ENCODE results near the gene KCTD3. TPM values are rescaled to one million over a fixed set of nuclear protein-coding genes. Genes with fewer than 3 reads are reported as not detected.

KCTD3 gene
- total RNA-seq, 1 experiment from 2014 or later, result 90.3 TPM

DNA sequence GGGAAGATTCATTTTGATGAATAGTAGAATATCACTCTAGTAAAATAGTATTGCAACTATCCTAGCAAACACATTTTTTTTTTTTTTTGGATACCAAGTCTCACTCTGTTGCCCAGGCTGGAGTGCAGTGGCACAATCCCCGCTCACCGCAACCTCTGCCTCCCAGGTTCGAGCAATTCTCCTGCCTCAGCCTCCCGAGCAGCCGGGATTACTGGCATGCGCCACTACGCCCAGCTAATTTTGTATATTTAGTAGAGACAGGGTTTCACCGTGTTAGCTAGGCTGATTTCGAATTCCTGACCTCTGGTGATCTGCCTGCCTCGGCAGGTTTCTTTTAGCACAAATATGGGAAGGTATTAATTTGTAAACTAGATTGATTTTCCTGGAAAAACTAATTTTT, 33.8 kb downstream of the KCTD3 start:
- TF ChIP-seq, protein P1, sequence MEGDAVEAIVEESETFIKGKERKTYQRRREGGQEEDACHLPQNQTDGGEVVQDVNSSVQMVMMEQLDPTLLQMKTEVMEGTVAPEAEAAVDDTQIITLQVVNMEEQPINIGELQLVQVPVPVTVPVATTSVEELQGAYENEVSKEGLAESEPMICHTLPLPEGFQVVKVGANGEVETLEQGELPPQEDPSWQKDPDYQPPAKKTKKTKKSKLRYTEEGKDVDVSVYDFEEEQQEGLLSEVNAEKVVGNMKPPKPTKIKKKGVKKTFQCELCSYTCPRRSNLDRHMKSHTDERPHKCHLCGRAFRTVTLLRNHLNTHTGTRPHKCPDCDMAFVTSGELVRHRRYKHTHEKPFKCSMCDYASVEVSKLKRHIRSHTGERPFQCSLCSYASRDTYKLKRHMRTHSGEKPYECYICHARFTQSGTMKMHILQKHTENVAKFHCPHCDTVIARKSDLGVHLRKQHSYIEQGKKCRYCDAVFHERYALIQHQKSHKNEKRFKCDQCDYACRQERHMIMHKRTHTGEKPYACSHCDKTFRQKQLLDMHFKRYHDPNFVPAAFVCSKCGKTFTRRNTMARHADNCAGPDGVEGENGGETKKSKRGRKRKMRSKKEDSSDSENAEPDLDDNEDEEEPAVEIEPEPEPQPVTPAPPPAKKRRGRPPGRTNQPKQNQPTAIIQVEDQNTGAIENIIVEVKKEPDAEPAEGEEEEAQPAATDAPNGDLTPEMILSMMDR (IDR thresholded peaks at IDR 0.05; ENCODE audit: unreplicated experiment), result no peak
- intact Hi-C loops (cut with micrococcal nuclease), result no loop called here
- no peak for DNase-seq (ENCODE audit: unreplicated experiment)
- CTCF ChIA-PET, result interaction anchor here (0.5 to 1.8 kb wide), 7 partner anchors 9 to 1926 kb away, joined by 3 to 6 read pairs (median 4); no protein-coding TSS in a partner anchor
- no peaks in the 10 kb centered on the region for H3K9me3 Mint-ChIP-seq (ENCODE audit: unreplicated experiment)
- H3K36me3 Mint-ChIP-seq (ENCODE audit: insufficient read depth, unreplicated experiment), result peaks cover 75% of the 10 kb centered on the region
- POLR2A ChIA-PET, result interaction anchor here (0.6 to 1.3 kb wide), 4 partner anchors 10 to 997 kb away, joined by 3 to 8 read pairs (median 7); no protein-coding TSS in a partner anchor
- H3K27me3 Mint-ChIP-seq (ENCODE audit: insufficient read depth, unreplicated experiment), result no peaks in the 10 kb centered on the region
- H3K27ac Mint-ChIP-seq (ENCODE audit: low read depth, unreplicated experiment), result no peak overlapping the region
- BruUV-seq (replicated peaks), result no TSS peak
- H3K4me3 Mint-ChIP-seq (ENCODE audit: unreplicated experiment), result no peak overlapping the region
- H3K4me1 Mint-ChIP-seq (ENCODE audit: insufficient read depth, unreplicated experiment), result peaks cover 21% of the 10 kb centered on the region

DNA sequence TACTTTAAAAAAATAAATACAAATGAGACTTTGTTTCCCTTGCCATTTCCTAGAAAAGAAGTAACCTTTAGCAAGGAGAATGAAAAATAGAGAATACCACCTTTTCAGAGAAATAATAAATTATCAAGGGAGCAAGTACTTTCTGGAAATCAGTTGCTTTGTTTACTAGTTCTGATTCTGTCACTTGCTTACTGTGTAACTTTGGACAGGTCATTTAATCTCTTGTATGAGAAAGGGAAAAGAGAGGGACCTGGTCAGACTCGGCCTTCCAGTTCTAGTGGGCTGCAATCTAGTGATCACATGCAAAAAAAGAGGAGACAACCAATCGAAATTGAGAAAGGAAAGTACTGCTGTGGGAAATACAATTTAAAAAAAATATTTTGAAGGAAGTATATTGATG, 34.2 kb downstream of the KCTD3 start:
- TF ChIP-seq, protein P1 (IDR thresholded peaks at IDR 0.05; ENCODE audit: unreplicated experiment), result no peak
- H3K27me3 Mint-ChIP-seq (ENCODE audit: insufficient read depth, unreplicated experiment), result no peaks in the 10 kb centered on the region

DNA sequence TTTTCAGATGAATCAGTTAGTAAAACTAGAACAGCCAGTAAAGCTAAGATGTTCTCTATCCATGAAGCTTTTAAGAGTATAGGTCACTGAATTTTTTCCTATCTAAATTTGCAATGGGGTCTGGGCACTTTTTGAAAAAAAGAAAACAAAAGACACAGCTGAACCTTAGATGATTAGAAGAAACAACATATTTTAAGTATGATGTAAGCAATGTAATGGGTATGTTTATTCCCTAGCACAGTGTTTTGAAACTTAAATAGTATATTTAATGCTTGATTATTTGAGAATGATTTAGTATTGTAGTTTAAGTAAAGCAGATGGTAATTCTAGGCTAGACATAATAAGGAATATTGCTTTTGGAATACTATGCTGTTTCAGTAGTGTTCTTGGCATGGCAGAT, 36.2 kb downstream of the KCTD3 start:
- intact Hi-C loops (cut with micrococcal nuclease), result no loop called here
- H3K27me3 Mint-ChIP-seq (ENCODE audit: insufficient read depth, unreplicated experiment), result no peaks in the 10 kb centered on the region
- peaks cover 61% of the 10 kb centered on the region for H3K36me3 Mint-ChIP-seq (ENCODE audit: insufficient read depth, unreplicated experiment)
- H3K4me3 Mint-ChIP-seq (ENCODE audit: unreplicated experiment), result no peak overlapping the region
- ChIA-PET CTCF (interaction anchor here (0.6 to 5.9 kb wide), 11 partner anchors 10 to 968 kb away, joined by 3 to 52 read pairs (median 4); no protein-coding TSS in a partner anchor), POLR2A (interaction anchor here (1.2 to 4.3 kb wide), 2 partner anchors 8 to 35 kb away, joined by 9 to 49 read pairs; partner anchors contain the start of gene KCTD3)
- TF ChIP-seq, protein P1 (IDR thresholded peaks at IDR 0.05; ENCODE audit: unreplicated experiment), result no peak
- H3K4me1 Mint-ChIP-seq (ENCODE audit: insufficient read depth, unreplicated experiment), result peaks cover 21% of the 10 kb centered on the region
- H3K27ac Mint-ChIP-seq (ENCODE audit: low read depth, unreplicated experiment), result peak overlapping the region; percentile 47
- no peak for DNase-seq (ENCODE audit: unreplicated experiment)
- no TSS peak for BruUV-seq (replicated peaks)
- no peaks in the 10 kb centered on the region for H3K9me3 Mint-ChIP-seq (ENCODE audit: unreplicated experiment)

More for the DNA sequence above, 34.2 kb downstream of the KCTD3 start:
- BruUV-seq (replicated peaks), result no TSS peak
- H3K4me3 Mint-ChIP-seq (ENCODE audit: unreplicated experiment), result no peak overlapping the region
- peaks cover 70% of the 10 kb centered on the region for H3K36me3 Mint-ChIP-seq (ENCODE audit: insufficient read depth, unreplicated experiment)
- intact Hi-C loops (cut with micrococcal nuclease), result no loop called here
- ChIA-PET POLR2A (interaction anchor here (1.3 kb wide), 1 partner anchor 10 kb away, joined by 7 read pairs; no protein-coding TSS in a partner anchor), CTCF (interaction anchor here (0.5 to 1.8 kb wide), 4 partner anchors 9 to 1926 kb away, joined by 3 to 4 read pairs (median 4); no protein-coding TSS in a partner anchor)
- DNase-seq (ENCODE audit: unreplicated experiment), result no peak
- peaks cover 21% of the 10 kb centered on the region for H3K4me1 Mint-ChIP-seq (ENCODE audit: insufficient read depth, unreplicated experiment)
- no peaks in the 10 kb centered on the region for H3K9me3 Mint-ChIP-seq (ENCODE audit: unreplicated experiment)
- no peak overlapping the region for H3K27ac Mint-ChIP-seq (ENCODE audit: low read depth, unreplicated experiment)

DNA sequence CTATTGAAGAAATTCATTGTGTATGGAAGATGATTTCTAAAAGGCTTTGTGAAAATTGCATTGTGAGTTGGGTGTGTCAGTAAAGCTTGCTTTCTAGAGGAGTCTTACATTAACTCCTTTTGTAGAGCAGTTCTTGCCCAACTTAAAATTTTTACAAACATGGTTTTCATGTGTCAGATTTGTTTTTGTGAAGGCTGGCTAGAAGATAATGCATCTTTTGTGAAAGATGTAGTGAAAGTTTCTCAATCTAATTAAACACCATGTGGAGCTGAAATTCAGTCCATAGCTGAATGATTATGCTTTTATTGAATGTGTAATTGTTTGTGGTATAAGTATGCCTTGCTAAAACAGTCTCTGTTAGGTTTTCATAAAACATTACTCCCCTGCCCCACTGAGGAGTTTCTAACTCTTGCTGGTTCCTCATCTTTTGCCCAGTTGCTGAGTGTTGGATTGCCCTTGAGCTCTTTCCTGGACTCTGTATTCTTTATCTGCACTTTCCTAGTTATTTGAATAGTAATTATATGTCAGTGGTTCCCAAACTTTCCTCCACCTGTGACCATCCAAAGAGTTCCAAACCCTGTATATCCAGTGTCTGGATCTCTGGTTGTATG, 38.0 kb downstream of the KCTD3 start:
- Mint-ChIP-seq H3K4me1 (ENCODE audit: insufficient read depth, unreplicated experiment) (peaks cover 21% of the 10 kb centered on the region), H3K36me3 (ENCODE audit: insufficient read depth, unreplicated experiment) (peaks cover 70% of the 10 kb centered on the region), H3K27me3 (ENCODE audit: insufficient read depth, unreplicated experiment) (no peaks in the 10 kb centered on the region), H3K27ac (ENCODE audit: low read depth, unreplicated experiment) (peak overlapping the region; percentile 32), H3K4me3 (ENCODE audit: unreplicated experiment) (no peak overlapping the region), H3K9me3 (ENCODE audit: unreplicated experiment) (no peaks in the 10 kb centered on the region)
- DNase-seq (ENCODE audit: unreplicated experiment), result no peak
- TF ChIP-seq, protein P1 (IDR thresholded peaks at IDR 0.05; ENCODE audit: unreplicated experiment), result no peak
- BruUV-seq (replicated peaks), result no TSS peak
- CTCF ChIA-PET, result interaction anchor here (0.5 to 5.9 kb wide), 29 partner anchors 8 to 1289 kb away, joined by 3 to 52 read pairs (median 3); no protein-coding TSS in a partner anchor
- POLR2A ChIA-PET, result interaction anchor here (0.7 to 4.3 kb wide), 9 partner anchors 8 to 415 kb away, joined by 3 to 49 read pairs (median 3); partner anchors contain the start of gene KCTD3
- intact Hi-C loops (cut with micrococcal nuclease), result no loop called here

Data from MCF 10A (cell line).